ENCODE data around the gene ERBB4. TPM values are rescaled to one million over a fixed set of nuclear protein-coding genes. Genes with fewer than 3 reads are reported as not detected.

Gene ERBB4
- total RNA-seq, 1 experiment from 2014 or later, result 0.04 TPM

DNA sequence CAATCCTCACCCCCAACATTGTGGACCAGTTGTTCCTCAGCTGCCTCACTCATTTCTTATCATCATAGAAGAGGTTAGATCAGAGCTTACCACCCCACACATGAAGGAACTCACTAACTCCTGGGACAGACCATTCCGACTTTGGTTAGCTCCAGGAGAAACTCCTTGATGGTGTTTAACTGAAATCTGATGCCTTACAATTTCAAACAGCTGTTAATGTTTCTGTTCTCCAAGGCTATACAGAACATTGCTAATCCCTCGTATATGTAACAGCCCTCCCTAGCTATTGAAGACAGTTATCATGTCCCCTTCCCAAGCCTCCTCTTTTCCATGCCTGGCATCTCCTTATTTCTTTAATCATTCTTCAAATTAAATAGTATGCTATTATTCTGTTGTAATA, 14.8 kb downstream of the ERBB4 start:
- Histone ChIP-seq H4K5ac (ENCODE audit: insufficient read length, low read depth, low read length) (no peak overlapping the region), H2AFZ (ENCODE audit: low read length) (no peak overlapping the region), H3K4me2 (ENCODE audit: insufficient read depth, insufficient read length, low read length) (no peak overlapping the region), H2BK120ac (ENCODE audit: low read depth, low read length, poor library complexity, severe bottlenecking) (no peak overlapping the region), H3K79me1 (ENCODE audit: insufficient read depth, low read depth, low read length, poor library complexity, severe bottlenecking) (no peaks in the 10 kb centered on the region), H2BK15ac (ENCODE audit: low read depth, low read length) (no peak overlapping the region), H4K20me1 (ENCODE audit: control insufficient read depth, insufficient read depth, insufficient read length) (no peaks in the 10 kb centered on the region), H3K18ac (ENCODE audit: insufficient read length, low read depth, low read length) (no peak overlapping the region), H3K4ac (ENCODE audit: low read depth, low read length) (no peak overlapping the region), H2BK12ac (ENCODE audit: insufficient read length, low read depth, low read length) (no peak overlapping the region), H2AK5ac (ENCODE audit: insufficient read length, low read length) (no peak overlapping the region), H3K4me1 (ENCODE audit: insufficient read depth, low read length) (no peaks in the 10 kb centered on the region), H3K14ac (ENCODE audit: insufficient read depth, low read length) (no peak overlapping the region), H3K23ac (ENCODE audit: insufficient read length, low read depth, low read length) (no peak overlapping the region), H3K9me3 (ENCODE audit: control insufficient read depth, low read depth, low read length) (no peaks in the 10 kb centered on the region), H3K27ac (ENCODE audit: insufficient read length, low read depth, low read length) (no peak overlapping the region), H2BK5ac (ENCODE audit: insufficient read length, low read length) (no peak overlapping the region), H3K27me3 (ENCODE audit: insufficient read depth, low read length) (no peaks in the 10 kb centered on the region), H2BK20ac (ENCODE audit: low read depth, low read length, poor library complexity, severe bottlenecking) (no peak overlapping the region), H4K8ac (replicated peaks; ENCODE audit: insufficient read length, low read depth, low read length) (no peak overlapping the region), H3K23me2 (ENCODE audit: insufficient read length, low read depth, low read length, poor library complexity, severe bottlenecking) (no peaks in the 10 kb centered on the region), H3K56ac (ENCODE audit: insufficient read length, low read depth, low read length) (no peak overlapping the region), H4K91ac (ENCODE audit: insufficient read length, low read depth, low read length) (no peak overlapping the region), H3T11ph (ENCODE audit: low read length) (no peak overlapping the region), H3K79me2 (ENCODE audit: insufficient read depth, low read length) (no peaks in the 10 kb centered on the region), H3K9ac (ENCODE audit: extremely low read depth, insufficient read length, low read length) (no peak overlapping the region)
- Mint-ChIP-seq H3K4me3 (no peak overlapping the region), H3K27ac (no peak overlapping the region), H3K9me3 (no peaks in the 10 kb centered on the region), H3K4me1 (no peaks in the 10 kb centered on the region), H3K36me3 (ENCODE audit: insufficient read depth in 1 of 3, low read depth in 3 of 3) (no peaks in the 10 kb centered on the region), H3K27me3 (ENCODE audit: low read depth) (no peaks in the 10 kb centered on the region)
- DNase-seq, result no peak
- WGBS (ENCODE audit: extremely low coverage, insufficient read length, low lambda C conversion rate), result no CpG with 5 or more reads among the region's 2 CpGs
- TF ChIP-seq, protein P1, sequence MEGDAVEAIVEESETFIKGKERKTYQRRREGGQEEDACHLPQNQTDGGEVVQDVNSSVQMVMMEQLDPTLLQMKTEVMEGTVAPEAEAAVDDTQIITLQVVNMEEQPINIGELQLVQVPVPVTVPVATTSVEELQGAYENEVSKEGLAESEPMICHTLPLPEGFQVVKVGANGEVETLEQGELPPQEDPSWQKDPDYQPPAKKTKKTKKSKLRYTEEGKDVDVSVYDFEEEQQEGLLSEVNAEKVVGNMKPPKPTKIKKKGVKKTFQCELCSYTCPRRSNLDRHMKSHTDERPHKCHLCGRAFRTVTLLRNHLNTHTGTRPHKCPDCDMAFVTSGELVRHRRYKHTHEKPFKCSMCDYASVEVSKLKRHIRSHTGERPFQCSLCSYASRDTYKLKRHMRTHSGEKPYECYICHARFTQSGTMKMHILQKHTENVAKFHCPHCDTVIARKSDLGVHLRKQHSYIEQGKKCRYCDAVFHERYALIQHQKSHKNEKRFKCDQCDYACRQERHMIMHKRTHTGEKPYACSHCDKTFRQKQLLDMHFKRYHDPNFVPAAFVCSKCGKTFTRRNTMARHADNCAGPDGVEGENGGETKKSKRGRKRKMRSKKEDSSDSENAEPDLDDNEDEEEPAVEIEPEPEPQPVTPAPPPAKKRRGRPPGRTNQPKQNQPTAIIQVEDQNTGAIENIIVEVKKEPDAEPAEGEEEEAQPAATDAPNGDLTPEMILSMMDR (conservative IDR thresholded peaks at IDR 0.05), result no peak

All from H9 (cell line).